Progenitor cell of endocrine pancreas (in vitro differentiated cells): ENCODE results near the gene MPP3. TPM values are rescaled to one million over a fixed set of nuclear protein-coding genes. Genes with fewer than 3 reads are reported as not detected.

Source experiments
- DNase-seq: peaks from one replicate; pipeline ENCODE4 v3.0.0; 2021; ENCODE audit warnings: low spot score; ENCODE audit not compliant: unreplicated experiment
- H3K27ac Mint-ChIP-seq: 2 replicates; pipeline ENCODE4 v1.8.0; 2021; ENCODE audit warnings: mild to moderate bottlenecking, moderate library complexity, mixed read lengths
- H3K27me3 Mint-ChIP-seq: 2 replicates; pipeline ENCODE4 v1.8.0; 2021; ENCODE audit warnings: mixed read lengths
- H3K36me3 Mint-ChIP-seq: 2 replicates; pipeline ENCODE4 v1.8.0; 2022; ENCODE audit warnings: mixed read lengths; ENCODE audit not compliant: insufficient read depth
- H3K4me1 Mint-ChIP-seq: 2 replicates; pipeline ENCODE4 v1.8.0; 2021; ENCODE audit warnings: low read depth, mixed read lengths
- H3K4me3 Mint-ChIP-seq: 2 replicates; pipeline ENCODE4 v1.8.0; 2021; ENCODE audit warnings: low read depth, mild to moderate bottlenecking, moderate library complexity, mixed read lengths
- H3K9me3 Mint-ChIP-seq: 2 replicates; pipeline ENCODE4 v1.8.0; 2021; ENCODE audit warnings: low read depth, mixed read lengths
- CTCF ChIP-seq: fragments of 200-600 bp; sonication (generic); IDR thresholded peaks from one replicate; pipeline ENCODE4 v1.5.0; 2021; ENCODE audit warnings: antibody characterized with exemption, mild to moderate bottlenecking; ENCODE audit not compliant: unreplicated experiment
- total RNA-seq: library from RNA; stranded (reverse); gene quantifications from 2 replicates; pipeline ENCODE4 v1.2.1, GENCODE V29; 2021

Gene MPP3
- total RNA-seq, 1 donor from 2014 or later = 12.6 TPM

GRCh38 chr17:43810823-43811222, 22.1 kb downstream of the MPP3 start:
- DNase-seq = no peak
- Mint-ChIP-seq H3K4me3 (no peak overlapping the region), H3K27me3 (no peaks in the 10 kb centered on the region), H3K4me1 (no peaks in the 10 kb centered on the region), H3K9me3 (no peaks in the 10 kb centered on the region), H3K27ac (no peak overlapping the region), H3K36me3 (peaks cover 8% of the 10 kb centered on the region)
- no peak for TF ChIP-seq CTCF

- Mint-ChIP-seq H3K9me3 (no peaks in the 10 kb centered on the region), H3K4me3 (no peak overlapping the region), H3K4me1 (no peaks in the 10 kb centered on the region), H3K27ac (no peak overlapping the region), H3K27me3 (no peaks in the 10 kb centered on the region), H3K36me3 (peaks cover 12% of the 10 kb centered on the region)
- no peak for DNase-seq
- TF ChIP-seq CTCF = no peak
Measured at GRCh38 chr17:43810226-43810715, 22.7 kb downstream of the MPP3 start.

GRCh38 chr17:43809121-43809520, 23.8 kb downstream of the MPP3 start:
- no peak overlapping the region for H3K4me3 Mint-ChIP-seq
- no peaks in the 10 kb centered on the region for H3K27me3 Mint-ChIP-seq
- no peak for DNase-seq
- no peak overlapping the region for H3K27ac Mint-ChIP-seq
- H3K9me3 Mint-ChIP-seq = no peaks in the 10 kb centered on the region
- no peak for TF ChIP-seq CTCF
- H3K36me3 Mint-ChIP-seq = peaks cover 12% of the 10 kb centered on the region
- no peaks in the 10 kb centered on the region for H3K4me1 Mint-ChIP-seq

- H3K36me3 Mint-ChIP-seq = peaks cover 12% of the 10 kb centered on the region
- no peak overlapping the region for H3K27ac Mint-ChIP-seq
- H3K27me3 Mint-ChIP-seq = no peaks in the 10 kb centered on the region
- no peak for DNase-seq
- no peak for TF ChIP-seq CTCF
- no peaks in the 10 kb centered on the region for H3K4me1 Mint-ChIP-seq
- H3K9me3 Mint-ChIP-seq = no peaks in the 10 kb centered on the region
- no peak overlapping the region for H3K4me3 Mint-ChIP-seq
Measured at GRCh38 chr17:43808076-43808475, 24.9 kb downstream of the MPP3 start.

GRCh38 chr17:43805117-43805516, 27.8 kb downstream of the MPP3 start:
- peaks cover 16% of the 10 kb centered on the region for H3K36me3 Mint-ChIP-seq
- H3K4me3 Mint-ChIP-seq = no peak overlapping the region
- no peak overlapping the region for H3K27ac Mint-ChIP-seq
- H3K4me1 Mint-ChIP-seq = no peaks in the 10 kb centered on the region
- H3K27me3 Mint-ChIP-seq = no peaks in the 10 kb centered on the region
- no peak for DNase-seq
- H3K9me3 Mint-ChIP-seq = no peaks in the 10 kb centered on the region
- TF ChIP-seq CTCF = no peak
